Hepatocyte (in vitro differentiated cells): ENCODE data around the gene PLPP1. TPM values are rescaled to one million over a fixed set of nuclear protein-coding genes. Genes with fewer than 3 reads are reported as not detected.

Source experiments
- DNase-seq: peaks from one replicate; pipeline ENCODE4 v3.0.0-alpha.2; 2016; ENCODE audit warnings: low spot score
- H2AFZ ChIP-seq: fragments of 200-600 bp; sonication (generic); 2 replicates; pipeline ENCODE4 v1.6.0; 2016; ENCODE audit warnings: antibody characterized with exemption, mild to moderate bottlenecking
- H3K27ac ChIP-seq: fragments of 200-600 bp; sonication (generic); 2 replicates; pipeline ENCODE4 v1.5.1; 2016; ENCODE audit warnings: mild to moderate bottlenecking
- H3K27me3 ChIP-seq: fragments of 200-600 bp; sonication (generic); 2 replicates; pipeline ENCODE4 v1.6.1; 2016
- H3K36me3 ChIP-seq: fragments of 200-600 bp; sonication (generic); replicated peaks from 2 replicates; pipeline ENCODE4 v1.5.1; 2016; ENCODE audit warnings: low read depth; ENCODE audit not compliant: insufficient read depth
- H3K4me1 ChIP-seq: fragments of 200-600 bp; sonication (generic); 2 replicates; pipeline ENCODE4 v1.5.1; 2016; ENCODE audit warnings: mild to moderate bottlenecking, moderate library complexity; ENCODE audit not compliant: insufficient read depth
- H3K4me2 ChIP-seq: fragments of 200-600 bp; sonication (generic); 2 replicates; pipeline ENCODE4 v1.6.0; 2016
- H3K4me3 ChIP-seq: fragments of 200-600 bp; sonication (generic); 2 replicates; pipeline ENCODE4 v1.5.1; 2016; ENCODE audit warnings: mild to moderate bottlenecking
- H3K79me2 ChIP-seq: fragments of 200-600 bp; sonication (generic); 2 replicates; pipeline ENCODE4 v1.6.0; 2017; ENCODE audit warnings: mild to moderate bottlenecking
- H3K9me2 ChIP-seq: fragments of 200-600 bp; sonication (generic); replicated peaks from 2 replicates; pipeline ENCODE4 v1.6.0; 2017; ENCODE audit warnings: mild to moderate bottlenecking; ENCODE audit not compliant: insufficient read depth
- H3K9me3 ChIP-seq: fragments of 200-600 bp; sonication (generic); 2 replicates; pipeline ENCODE4 v1.5.1; 2016; ENCODE audit warnings: low read depth, mild to moderate bottlenecking
- H4K20me1 ChIP-seq: fragments of 200-600 bp; sonication (generic); 2 replicates; pipeline ENCODE4 v1.6.0; 2016; ENCODE audit warnings: mild to moderate bottlenecking; ENCODE audit not compliant: insufficient read depth, poor library complexity, severe bottlenecking
- EZH2 ChIP-seq: fragments of 200-600 bp; sonication (generic); IDR thresholded peaks from 2 replicates; pipeline ENCODE4 v1.6.1; 2016; ENCODE audit warnings: antibody characterized with exemption, mild to moderate bottlenecking, borderline replicate concordance
- EZH2phosphoT487 ChIP-seq: fragments of 200-600 bp; sonication (generic); IDR thresholded peaks from one replicate; pipeline ENCODE4 v1.6.1; 2018; ENCODE audit warnings: antibody characterized with exemption, mild to moderate bottlenecking, low read depth, moderate library complexity; ENCODE audit not compliant: unreplicated experiment, severe bottlenecking
- WGBS: methylation state at CpG from one replicate; pipeline ENCODE4 v1.1.6; 2016; ENCODE audit warnings: low lambda C conversion rate; ENCODE audit errors: missing lambda C conversion rate; 5-methylcytosine and 5-hydroxymethylcytosine counted together
- polyA plus RNA-seq: library from polyadenylated mRNA; unstranded; fragments of >200 nt; fragmentation: Nextera tagmentation; extraction: Ambion mirVana; gene quantifications from 2 replicates; pipeline ENCODE4 v1.2.1, GENCODE V29; 2016
- total RNA-seq: library from RNA; depleted of rRNA; stranded (reverse); fragments of >200 nt; gene quantifications from 2 replicates; pipeline ENCODE4 v1.2.3, GENCODE V29; 2014
- TF ChIP-seq, protein P1 (sequence below): fragments of 200-600 bp; sonication (generic); IDR thresholded peaks from 2 replicates; pipeline ENCODE4 v1.5.1; 2016; ENCODE audit warnings: antibody characterized with exemption, mild to moderate bottlenecking; ENCODE audit not compliant: poor library complexity

Gene PLPP1
- total and polyA plus RNA-seq, 2 experiments from 2014 or later, result 80.1 to 84.9 TPM

DNA sequence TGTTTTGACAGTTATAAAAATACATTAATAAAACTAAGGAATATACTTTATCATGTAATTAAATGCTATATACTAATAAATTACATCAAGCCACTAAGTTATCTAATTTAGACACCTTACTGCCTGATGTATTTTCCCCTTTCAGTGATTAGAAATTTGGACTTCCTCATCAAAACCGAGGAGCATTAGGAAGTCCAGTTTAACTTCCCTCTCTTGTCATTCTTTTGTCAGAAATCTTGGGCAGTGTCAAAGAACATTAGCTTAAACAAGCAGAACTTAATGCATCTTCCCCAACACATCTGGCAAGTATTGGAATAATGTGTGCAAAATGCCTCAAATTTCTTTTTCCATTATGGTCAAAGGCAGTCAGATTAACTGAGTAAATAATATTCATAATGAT, 81.6 kb downstream of the PLPP1 start:
- 80% methylated on average over 1 of the region's 1 CpG for WGBS
- H3K4me1 ChIP-seq, result no peaks in the 10 kb centered on the region
- H3K27me3 ChIP-seq, result no peaks in the 10 kb centered on the region
- no peak overlapping the region for H2AFZ ChIP-seq
- no peak overlapping the region for H3K4me2 ChIP-seq
- H3K9me2 ChIP-seq, result no peaks in the 10 kb centered on the region
- H3K79me2 ChIP-seq, result peaks cover 20% of the 10 kb centered on the region
- H3K27ac ChIP-seq, result no peak overlapping the region
- H3K9me3 ChIP-seq, result no peaks in the 10 kb centered on the region
- no peak for TF ChIP-seq EZH2
- TF ChIP-seq, protein P1, sequence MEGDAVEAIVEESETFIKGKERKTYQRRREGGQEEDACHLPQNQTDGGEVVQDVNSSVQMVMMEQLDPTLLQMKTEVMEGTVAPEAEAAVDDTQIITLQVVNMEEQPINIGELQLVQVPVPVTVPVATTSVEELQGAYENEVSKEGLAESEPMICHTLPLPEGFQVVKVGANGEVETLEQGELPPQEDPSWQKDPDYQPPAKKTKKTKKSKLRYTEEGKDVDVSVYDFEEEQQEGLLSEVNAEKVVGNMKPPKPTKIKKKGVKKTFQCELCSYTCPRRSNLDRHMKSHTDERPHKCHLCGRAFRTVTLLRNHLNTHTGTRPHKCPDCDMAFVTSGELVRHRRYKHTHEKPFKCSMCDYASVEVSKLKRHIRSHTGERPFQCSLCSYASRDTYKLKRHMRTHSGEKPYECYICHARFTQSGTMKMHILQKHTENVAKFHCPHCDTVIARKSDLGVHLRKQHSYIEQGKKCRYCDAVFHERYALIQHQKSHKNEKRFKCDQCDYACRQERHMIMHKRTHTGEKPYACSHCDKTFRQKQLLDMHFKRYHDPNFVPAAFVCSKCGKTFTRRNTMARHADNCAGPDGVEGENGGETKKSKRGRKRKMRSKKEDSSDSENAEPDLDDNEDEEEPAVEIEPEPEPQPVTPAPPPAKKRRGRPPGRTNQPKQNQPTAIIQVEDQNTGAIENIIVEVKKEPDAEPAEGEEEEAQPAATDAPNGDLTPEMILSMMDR, result no peak
- no peak for TF ChIP-seq EZH2phosphoT487
- DNase-seq, result no peak
- H3K36me3 ChIP-seq, result no peaks in the 10 kb centered on the region
- H3K4me3 ChIP-seq, result no peak overlapping the region
- no peaks in the 10 kb centered on the region for H4K20me1 ChIP-seq

DNA sequence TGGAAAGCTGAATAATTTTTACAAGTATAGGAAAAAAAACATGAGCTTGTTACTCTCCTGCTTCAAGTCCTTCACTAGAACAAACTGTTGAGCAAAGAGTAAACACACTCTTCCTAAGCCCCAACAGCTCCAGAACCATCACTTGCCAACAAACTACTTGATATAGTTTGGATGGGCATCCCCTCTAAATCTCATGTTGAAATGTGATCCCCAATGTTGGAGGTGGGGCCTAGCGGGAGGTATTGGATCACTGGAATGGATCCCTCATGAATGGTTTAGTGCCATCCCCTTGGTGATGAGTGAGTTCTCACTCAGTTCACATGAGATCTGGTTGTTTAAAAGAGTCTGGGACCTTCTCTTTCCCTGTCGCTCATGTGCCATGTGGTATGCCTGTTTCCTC, 82.8 kb downstream of the PLPP1 start:
- no peak for DNase-seq
- no peaks in the 10 kb centered on the region for H3K36me3 ChIP-seq
- H3K79me2 ChIP-seq, result peaks cover 11% of the 10 kb centered on the region
- H4K20me1 ChIP-seq, result no peaks in the 10 kb centered on the region
- no peaks in the 10 kb centered on the region for H3K27me3 ChIP-seq
- H3K4me3 ChIP-seq, result no peak overlapping the region
- TF ChIP-seq, protein P1, result no peak
- no peak for TF ChIP-seq EZH2
- TF ChIP-seq EZH2phosphoT487, result no peak
- peaks cover 5% of the 10 kb centered on the region for H3K4me1 ChIP-seq
- H3K9me3 ChIP-seq, result no peaks in the 10 kb centered on the region
- no peak overlapping the region for H3K27ac ChIP-seq
- no peak overlapping the region for H3K4me2 ChIP-seq
- no peak overlapping the region for H2AFZ ChIP-seq
- H3K9me2 ChIP-seq, result no peaks in the 10 kb centered on the region
- 98% methylated on average over 2 of the region's 2 CpGs for WGBS

DNA sequence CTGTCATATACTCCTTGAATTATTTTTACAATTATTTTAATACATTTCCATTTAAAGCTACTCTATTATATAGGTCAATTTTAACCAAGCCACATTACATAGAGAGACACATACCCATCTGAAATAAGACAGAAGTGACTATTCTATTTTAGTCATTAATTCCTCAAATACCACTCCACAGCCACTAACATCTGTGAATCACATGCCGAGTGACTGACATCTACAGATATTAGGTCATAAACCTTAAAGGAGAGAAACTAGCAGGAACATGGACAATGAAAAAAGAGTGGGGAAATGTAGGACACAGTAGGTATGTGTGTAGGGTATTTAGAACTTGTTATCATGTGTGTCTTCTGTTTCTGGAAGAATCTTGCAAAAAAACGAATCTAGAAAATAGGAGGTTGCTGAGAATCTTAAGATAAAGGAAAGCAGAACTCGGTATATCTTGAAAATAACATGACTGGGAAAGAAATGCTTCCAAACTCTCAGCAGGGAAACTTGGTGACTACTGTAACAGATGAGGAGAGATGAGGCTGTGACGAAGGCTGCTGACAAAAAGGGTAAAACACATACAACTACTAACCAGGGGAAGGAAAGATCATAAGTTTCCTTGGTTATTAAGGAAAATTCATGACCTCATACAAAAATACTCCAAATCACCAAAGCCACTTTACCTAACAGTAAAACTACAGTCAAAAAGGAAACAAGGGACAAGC, 84.6 kb downstream of the PLPP1 start:
- H3K4me1 ChIP-seq, result peaks cover 13% of the 10 kb centered on the region
- TF ChIP-seq EZH2phosphoT487, result no peak
- TF ChIP-seq, protein P1, result no peak
- no peak for TF ChIP-seq EZH2
- H3K9me3 ChIP-seq, result no peaks in the 10 kb centered on the region
- no peak overlapping the region for H2AFZ ChIP-seq
- H3K79me2 ChIP-seq, result peaks cover 5% of the 10 kb centered on the region
- no peaks in the 10 kb centered on the region for H3K27me3 ChIP-seq
- no peak for DNase-seq
- H3K4me3 ChIP-seq, result no peak overlapping the region
- WGBS, result 88% methylated on average over 4 of the region's 4 CpGs
- H3K4me2 ChIP-seq, result no peak overlapping the region
- no peak overlapping the region for H3K27ac ChIP-seq
- no peaks in the 10 kb centered on the region for H3K9me2 ChIP-seq
- H3K36me3 ChIP-seq, result no peaks in the 10 kb centered on the region
- no peaks in the 10 kb centered on the region for H4K20me1 ChIP-seq
